GM21723 (cell line): ENCODE measurements around the gene RAB11A.

ENCODE experiments used
- ATAC-seq: cut with Tn5 transposase; IDR thresholded peaks from one replicate; pipeline ENCODE4 v1.9.1; 2021; ENCODE audit warnings: mild to moderate bottlenecking, moderate library complexity; ENCODE audit not compliant: unreplicated experiment

RAB11A gene

DNA sequence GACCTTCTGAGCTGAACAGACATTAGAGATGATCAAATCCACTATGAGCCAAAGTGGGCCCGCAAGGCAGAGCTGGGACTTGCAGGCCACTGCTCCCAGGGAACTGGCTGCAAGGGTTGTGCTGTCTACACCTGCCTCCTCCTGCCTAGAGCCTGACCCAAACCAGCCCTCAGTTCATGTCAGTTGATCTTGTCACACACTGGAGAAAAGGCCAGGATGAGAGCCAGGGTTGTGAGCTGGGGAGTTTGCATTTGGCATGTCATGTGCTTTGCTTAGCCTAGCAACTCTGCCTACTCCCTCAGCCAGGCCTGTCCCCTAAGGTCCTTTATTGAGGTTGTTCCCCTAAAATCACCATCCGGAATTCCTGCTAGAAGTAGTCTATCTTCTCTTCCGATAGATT lies 67.8 kb downstream of the RAB11A start:
- no peak for ATAC-seq

DNA sequence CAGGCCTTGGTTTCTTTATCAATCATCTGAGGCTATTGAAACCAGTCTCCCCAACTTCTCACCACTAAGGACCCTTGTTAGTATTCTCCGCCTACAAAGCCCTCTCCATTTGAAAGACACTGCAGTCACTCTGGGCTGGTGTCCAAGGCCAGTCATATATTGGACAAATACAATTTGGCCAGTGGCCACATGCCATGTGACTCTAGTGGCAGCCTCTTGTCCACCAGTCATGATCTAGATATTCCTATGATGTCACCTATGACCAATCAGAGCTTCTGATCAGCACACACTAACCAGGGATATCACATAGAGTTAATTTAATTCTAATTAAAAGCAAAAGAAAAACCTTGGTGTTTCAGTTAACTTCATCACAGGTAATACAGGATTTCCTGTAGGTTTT lies 68.2 kb downstream of the RAB11A start:
- no peak for ATAC-seq

- no peak for ATAC-seq
These were observed 69.3 kb downstream of the RAB11A start for GRCh38 chr15:65938604-65939003.

DNA sequence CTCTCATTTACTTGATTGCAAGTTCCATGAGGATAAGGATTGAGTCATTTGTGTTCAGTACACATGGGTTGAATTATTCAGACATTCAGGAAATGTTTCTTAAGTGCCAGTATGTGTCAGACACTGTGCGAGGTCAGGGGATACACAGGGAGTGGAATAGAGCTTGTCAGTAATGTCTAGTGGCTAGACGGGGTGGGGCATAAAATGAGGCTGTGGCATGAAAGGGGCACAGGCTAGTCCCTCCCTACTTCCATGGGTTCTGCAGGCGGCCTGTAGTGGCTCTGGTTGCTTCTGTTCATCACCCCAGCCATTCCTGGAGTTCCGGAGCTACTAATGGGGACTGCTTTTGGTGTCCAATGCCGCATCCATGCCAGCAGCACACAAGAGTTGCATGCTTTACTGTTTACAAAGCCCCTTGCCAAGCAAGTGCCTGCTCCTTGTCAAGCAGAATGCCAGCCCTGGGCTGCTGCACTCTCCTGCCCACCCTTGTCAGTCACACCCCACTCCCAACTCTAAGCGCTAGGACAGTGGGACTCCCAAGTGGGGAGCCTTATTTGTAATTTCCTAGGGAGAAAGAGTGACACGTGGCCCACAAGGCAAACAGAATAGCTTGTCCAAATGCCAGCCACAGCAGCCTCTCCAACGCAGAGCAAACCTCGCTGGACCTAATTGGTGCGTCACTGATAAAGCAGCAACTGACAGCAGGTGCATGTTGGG lies 70.8 kb downstream of the RAB11A start:
- no peak for ATAC-seq

DNA sequence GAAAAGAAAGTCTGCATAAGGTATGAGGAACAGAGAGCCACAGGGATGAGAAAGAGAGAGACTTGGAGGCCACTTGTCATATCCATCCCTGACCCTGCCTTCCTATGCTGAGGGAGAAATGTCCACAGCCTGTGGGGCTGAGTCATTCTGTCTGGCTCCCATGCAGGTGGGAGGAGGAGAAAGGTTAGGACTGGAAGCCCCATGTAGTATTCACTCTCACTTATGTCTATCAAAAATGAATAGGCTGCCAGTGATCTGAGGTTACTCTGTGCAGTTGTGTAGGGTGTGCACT lies 71.3 kb downstream of the RAB11A start:
- no peak for ATAC-seq
